Suprapubic skin (tissue), 4 donors: ENCODE measurements around the gene ATP1A3. TPM values are rescaled to one million over a fixed set of nuclear protein-coding genes. Genes with fewer than 3 reads are reported as not detected.
"Not testable (repeated sequence)": the region's sequence is repeated elsewhere in the genome, so short reads cannot be mapped to it uniquely, and the experiment has no call there.

ENCODE experiments used
- DNase-seq, 2 donors: peaks; one replicate each; pipeline ENCODE4 v3.0.0-alpha.2; 2019; ENCODE audit warnings: low spot score in 2 of 2
- H3K27ac ChIP-seq: fragments of 200-600 bp; sonication (generic); one replicate; pipeline ENCODE4 v1.5.1; 2019
- H3K27me3 ChIP-seq: fragments of 200-600 bp; sonication (generic); one replicate; pipeline ENCODE4 v1.5.1; 2019
- H3K36me3 ChIP-seq: fragments of 200-600 bp; sonication (generic); one replicate; pipeline ENCODE4 v1.5.1; 2019
- H3K4me1 ChIP-seq: fragments of 200-600 bp; sonication (generic); one replicate; pipeline ENCODE4 v1.5.1; 2019
- H3K4me3 ChIP-seq: fragments of 200-600 bp; sonication (generic); one replicate; pipeline ENCODE4 v1.5.1; 2019; ENCODE audit warnings: mild to moderate bottlenecking
- H3K9me3 ChIP-seq: fragments of 200-600 bp; sonication (generic); one replicate; pipeline ENCODE4 v1.5.1; 2019
- EP300 ChIP-seq: sonication (generic); formaldehyde crosslinking; IDR thresholded peaks from one replicate; pipeline ENCODE4 v1.6.1; 2017; ENCODE audit warnings: antibody characterized with exemption
- POLR2A ChIP-seq, 2 donors: fragments of 450-650 bp; IDR thresholded peaks; one replicate each; pipeline ENCODE4 v1.6.1; 2017; ENCODE audit warnings: antibody characterized with exemption in 2 of 2, mild to moderate bottlenecking in 2 of 2, moderate library complexity in 2 of 2
- POLR2AphosphoS5 ChIP-seq, 3 donors: sonication (generic); formaldehyde crosslinking; IDR thresholded peaks; one replicate each; pipeline ENCODE4 v1.6.1; 2017; ENCODE audit warnings: antibody characterized with exemption in 3 of 3
- WGBS: methylation state at CpG from one replicate; pipeline ENCODE4 v1.1.5; 2018; 5-methylcytosine and 5-hydroxymethylcytosine counted together
- total RNA-seq, 4 donors: library from RNA; depleted of rRNA; stranded (reverse); fragments of >200 nt; gene quantifications; one replicate each; pipeline ENCODE4 v1.1.0, GENCODE V29; 2016
- TF ChIP-seq, protein P1 (sequence below), 2 donors: fragments of 200-600 bp in 1 of 2; fragments of 450-650 bp in 1 of 2; sonication (generic) in 1 of 2; IDR thresholded peaks; one replicate each; pipeline ENCODE4 v1.5.1; 2016 to 2019; ENCODE audit warnings: antibody characterized with exemption in 2 of 2, mild to moderate bottlenecking in 1 of 2, moderate library complexity in 1 of 2

ATP1A3 gene
- total RNA-seq, 4 donors from 2014 or later, result not detected

DNA sequence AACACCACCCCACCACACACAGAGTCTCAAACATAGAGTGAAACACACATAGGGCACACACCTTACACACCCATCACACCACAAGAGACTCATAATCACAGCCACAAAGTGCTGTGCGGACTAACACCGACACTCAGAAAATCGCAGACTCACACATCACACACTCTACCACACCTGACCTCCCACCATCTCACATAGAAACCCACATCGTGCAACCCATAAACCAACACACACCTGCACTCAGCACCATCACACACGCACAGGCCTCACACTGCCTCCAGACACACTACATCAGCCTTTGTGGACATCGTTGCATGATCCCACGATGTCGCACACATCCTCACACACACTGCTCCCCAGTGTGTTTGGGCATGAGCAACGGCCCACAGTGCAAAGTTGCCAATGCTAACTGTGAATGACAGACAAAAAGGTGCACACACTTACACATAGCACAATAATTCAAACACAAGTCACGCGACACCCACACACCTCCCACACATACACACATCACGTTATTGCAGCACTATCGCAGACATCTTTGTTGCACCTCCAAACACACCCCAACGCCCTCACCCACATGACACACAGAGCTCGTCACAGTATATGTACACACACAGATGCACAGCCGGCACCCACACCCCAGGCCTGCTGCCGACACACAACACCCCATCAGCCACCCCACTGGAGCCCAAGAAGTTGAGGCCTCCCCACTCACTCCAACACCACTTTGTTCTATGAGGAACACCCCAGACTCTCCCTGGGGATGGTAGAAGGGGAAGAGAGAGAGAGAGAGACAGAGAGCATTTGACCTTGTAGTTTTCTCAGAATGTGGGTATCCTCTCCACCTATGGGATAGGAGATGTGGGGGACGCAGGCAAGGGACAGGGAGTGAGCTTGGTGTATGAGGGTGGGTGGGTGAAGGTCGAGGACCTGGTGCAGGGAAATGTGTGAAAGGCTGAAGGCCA lies 1.2 kb upstream of the ATP1A3 start:
- H3K4me1 ChIP-seq, result peaks cover 29% of the 10 kb centered on the region
- H3K4me3 ChIP-seq, result no peak overlapping the region
- H3K27ac ChIP-seq, result no peak overlapping the region
- no peak for DNase-seq
- TF ChIP-seq EP300, result no peak
- TF ChIP-seq POLR2AphosphoS5 (IDR thresholded peaks at IDR 0.05), result no peak
- TF ChIP-seq, protein P1, sequence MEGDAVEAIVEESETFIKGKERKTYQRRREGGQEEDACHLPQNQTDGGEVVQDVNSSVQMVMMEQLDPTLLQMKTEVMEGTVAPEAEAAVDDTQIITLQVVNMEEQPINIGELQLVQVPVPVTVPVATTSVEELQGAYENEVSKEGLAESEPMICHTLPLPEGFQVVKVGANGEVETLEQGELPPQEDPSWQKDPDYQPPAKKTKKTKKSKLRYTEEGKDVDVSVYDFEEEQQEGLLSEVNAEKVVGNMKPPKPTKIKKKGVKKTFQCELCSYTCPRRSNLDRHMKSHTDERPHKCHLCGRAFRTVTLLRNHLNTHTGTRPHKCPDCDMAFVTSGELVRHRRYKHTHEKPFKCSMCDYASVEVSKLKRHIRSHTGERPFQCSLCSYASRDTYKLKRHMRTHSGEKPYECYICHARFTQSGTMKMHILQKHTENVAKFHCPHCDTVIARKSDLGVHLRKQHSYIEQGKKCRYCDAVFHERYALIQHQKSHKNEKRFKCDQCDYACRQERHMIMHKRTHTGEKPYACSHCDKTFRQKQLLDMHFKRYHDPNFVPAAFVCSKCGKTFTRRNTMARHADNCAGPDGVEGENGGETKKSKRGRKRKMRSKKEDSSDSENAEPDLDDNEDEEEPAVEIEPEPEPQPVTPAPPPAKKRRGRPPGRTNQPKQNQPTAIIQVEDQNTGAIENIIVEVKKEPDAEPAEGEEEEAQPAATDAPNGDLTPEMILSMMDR (IDR thresholded peaks at IDR 0.05), result no peak
- no peak for TF ChIP-seq POLR2A (IDR thresholded peaks at IDR 0.05)
- WGBS, result 85% methylated on average over 19 of the region's 19 CpGs
- H3K36me3 ChIP-seq, result no peaks in the 10 kb centered on the region
- H3K27me3 ChIP-seq, result peaks cover 98% of the 10 kb centered on the region
- H3K9me3 ChIP-seq, result no peaks in the 10 kb centered on the region

GRCh38 chr19:41994521-41994971 lies 516 bp upstream of the ATP1A3 start:
- H3K9me3 ChIP-seq, result no peaks in the 10 kb centered on the region
- no peak overlapping the region for H3K27ac ChIP-seq
- WGBS, result 27% methylated on average over 12 of the region's 13 CpGs
- H3K36me3 ChIP-seq, result no peaks in the 10 kb centered on the region
- H3K4me3 ChIP-seq, result peak overlapping the region; percentile 44
- peaks cover 29% of the 10 kb centered on the region for H3K4me1 ChIP-seq
- no peak for DNase-seq
- peaks cover 96% of the 10 kb centered on the region for H3K27me3 ChIP-seq
- TF ChIP-seq, protein P1 (IDR thresholded peaks at IDR 0.05), result no peak
- no peak for TF ChIP-seq POLR2AphosphoS5 (IDR thresholded peaks at IDR 0.05)
- no peak for TF ChIP-seq EP300
- TF ChIP-seq POLR2A (IDR thresholded peaks at IDR 0.05), result no peak

DNA sequence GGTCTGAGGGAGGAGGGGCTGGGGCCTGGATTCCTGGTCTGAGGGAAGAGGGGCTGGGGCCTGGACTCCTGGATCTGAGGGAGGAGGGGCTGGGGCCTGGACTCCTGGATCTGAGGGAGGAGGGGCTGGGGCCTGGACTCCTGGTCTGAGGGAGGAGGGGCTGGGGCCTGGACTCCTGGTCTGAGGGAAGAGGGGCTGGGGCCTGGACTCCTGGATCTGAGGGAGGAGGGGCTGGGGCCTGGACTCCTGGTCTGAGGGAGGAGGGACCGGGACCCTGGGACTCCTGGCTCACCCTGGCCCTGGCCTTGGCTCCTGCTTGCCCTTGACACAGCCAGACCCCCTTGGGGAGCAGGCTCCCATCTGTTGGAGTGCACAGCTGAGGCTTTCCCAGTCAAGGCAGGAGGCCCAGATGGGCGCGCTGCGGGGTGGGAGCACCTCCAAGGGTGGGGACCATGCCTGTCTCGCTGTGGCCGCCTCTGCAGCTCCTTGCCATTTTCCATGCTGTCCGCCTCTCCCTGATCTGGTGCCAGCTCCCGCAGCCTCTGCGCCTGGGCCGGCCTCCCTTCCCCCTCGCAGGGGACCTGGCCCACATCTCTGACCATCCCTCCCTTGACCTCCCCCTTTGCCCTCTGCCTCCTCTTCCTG lies 2.0 kb downstream of the ATP1A3 start:
- H3K4me3 ChIP-seq, H3K27ac ChIP-seq, H3K9me3 ChIP-seq, DNase-seq, H3K36me3 ChIP-seq: not testable (repeated sequence)
- Histone ChIP-seq H3K27me3 (peaks cover 74% of the 10 kb centered on the region), H3K4me1 (peaks cover 12% of the 10 kb centered on the region)
- WGBS, result 67% methylated on average over 7 of the region's 11 CpGs

DNA sequence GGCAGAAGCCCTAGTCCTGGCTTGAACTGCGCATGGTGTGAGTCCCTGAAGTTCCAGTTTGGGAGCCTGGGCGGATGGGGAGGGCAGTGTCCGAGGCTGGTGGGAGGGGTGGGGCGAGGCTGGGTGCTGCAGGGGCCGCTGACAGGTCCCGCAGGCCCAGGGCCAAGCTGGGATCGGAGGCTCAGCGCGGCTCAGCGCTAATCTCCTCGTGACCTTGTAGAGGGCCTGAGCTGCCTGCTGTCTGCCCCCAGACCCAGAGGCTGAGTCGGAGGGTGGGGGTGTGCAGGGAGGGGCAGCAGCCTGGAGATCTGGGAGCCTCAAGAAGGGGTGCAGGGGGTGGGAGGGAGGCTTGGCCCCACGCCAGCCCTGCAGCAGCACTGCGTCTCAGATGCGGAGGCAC lies 3.0 kb downstream of the ATP1A3 start:
- 38% methylated on average over 14 of the region's 15 CpGs for WGBS
- TF ChIP-seq EP300 (no peak), POLR2AphosphoS5 (IDR thresholded peaks at IDR 0.05) (no peak), POLR2A (IDR thresholded peaks at IDR 0.05) (no peak)
- TF ChIP-seq, protein P1 (IDR thresholded peaks at IDR 0.05), result no peak

DNA sequence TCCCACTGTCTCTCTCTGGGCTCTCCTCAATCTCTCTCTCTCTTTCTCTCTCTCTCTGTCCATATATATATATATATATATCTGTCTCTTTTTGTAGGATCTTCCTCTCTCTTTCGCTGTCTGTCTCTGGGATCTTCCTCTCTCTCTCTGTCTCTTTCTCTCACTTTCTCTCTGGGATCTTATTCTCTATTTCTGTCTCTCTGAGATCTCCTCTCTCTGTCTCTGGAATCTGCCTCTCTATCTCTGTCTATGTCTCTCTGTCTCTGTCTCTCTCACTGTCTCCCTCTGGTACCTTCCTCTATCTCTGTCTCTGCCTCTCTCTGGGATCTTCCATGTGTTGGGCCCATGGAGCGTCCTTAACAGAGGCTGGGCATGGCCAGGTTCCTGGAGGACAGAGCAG lies 3.4 kb downstream of the ATP1A3 start:
- DNase-seq, result no peak
- Histone ChIP-seq H3K4me3 (no peak overlapping the region), H3K4me1 (peaks cover 11% of the 10 kb centered on the region), H3K9me3 (no peaks in the 10 kb centered on the region), H3K27ac (no peak overlapping the region), H3K36me3 (no peaks in the 10 kb centered on the region), H3K27me3 (peaks cover 59% of the 10 kb centered on the region)
- no peak for TF ChIP-seq POLR2A (IDR thresholded peaks at IDR 0.05)
- no peak for TF ChIP-seq EP300
- no peak for TF ChIP-seq POLR2AphosphoS5 (IDR thresholded peaks at IDR 0.05)
- TF ChIP-seq, protein P1 (IDR thresholded peaks at IDR 0.05), result no peak
- WGBS, result 93% methylated on average over 2 of the region's 2 CpGs

More for the DNA sequence above, 3.0 kb downstream of the ATP1A3 start:
- Histone ChIP-seq H3K4me3 (no peak overlapping the region), H3K4me1 (peaks cover 11% of the 10 kb centered on the region), H3K27me3 (peaks cover 64% of the 10 kb centered on the region), H3K9me3 (no peaks in the 10 kb centered on the region), H3K36me3 (no peaks in the 10 kb centered on the region), H3K27ac (no peak overlapping the region)
- DNase-seq, result no peak
